NCI-H1417 treated with DMSO at 0.1 percent for 48 hours (cell line): ENCODE results near the gene NEURL2.
"Not testable (repeated sequence)": the region's sequence is repeated elsewhere in the genome, so short reads cannot be mapped to it uniquely, and the experiment has no call there.

Source experiments
- DNase-seq: peaks from one replicate; lab custom pipeline; 2025; lab: John Stamatoyannopoulos, UW

The NEURL2 gene

GRCh38 chr20:45919542-45920399 lies 28.8 kb upstream of the NEURL2 start:
- DNase-seq: no peak

GRCh38 chr20:45918779-45919537 lies 27.9 kb upstream of the NEURL2 start:
- no peak for DNase-seq

DNA sequence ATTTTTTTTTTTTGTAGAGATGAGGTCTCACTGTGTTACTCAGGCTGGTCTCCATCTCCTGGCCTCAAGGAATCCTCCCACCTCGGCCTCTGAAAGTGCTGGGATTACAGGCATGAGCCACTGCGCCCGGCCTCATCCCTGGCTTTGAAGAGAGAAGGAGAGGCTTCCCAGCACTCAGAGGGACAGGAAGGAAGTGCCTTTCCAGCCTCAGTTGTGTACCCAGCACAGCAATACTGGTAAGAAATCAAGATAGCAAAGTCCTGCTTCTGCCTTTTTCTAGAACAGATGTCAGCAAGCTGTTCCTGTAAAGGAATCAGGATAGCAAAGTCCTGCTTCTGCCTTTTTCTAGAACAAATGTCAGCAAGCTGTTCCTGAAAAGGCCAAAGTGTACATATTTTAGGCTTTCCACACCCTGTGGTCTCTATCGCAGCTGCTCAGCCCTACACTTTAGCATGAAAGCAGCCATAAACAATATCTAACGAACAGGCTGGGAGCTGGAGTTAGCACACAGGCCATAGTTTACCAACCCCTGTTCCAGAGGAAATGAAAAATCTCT lies 27.3 kb upstream of the NEURL2 start:
- no peak for DNase-seq

- DNase-seq: no peak
Measured at GRCh38 chr20:45917790-45918141, 26.8 kb upstream of the NEURL2 start.

DNA sequence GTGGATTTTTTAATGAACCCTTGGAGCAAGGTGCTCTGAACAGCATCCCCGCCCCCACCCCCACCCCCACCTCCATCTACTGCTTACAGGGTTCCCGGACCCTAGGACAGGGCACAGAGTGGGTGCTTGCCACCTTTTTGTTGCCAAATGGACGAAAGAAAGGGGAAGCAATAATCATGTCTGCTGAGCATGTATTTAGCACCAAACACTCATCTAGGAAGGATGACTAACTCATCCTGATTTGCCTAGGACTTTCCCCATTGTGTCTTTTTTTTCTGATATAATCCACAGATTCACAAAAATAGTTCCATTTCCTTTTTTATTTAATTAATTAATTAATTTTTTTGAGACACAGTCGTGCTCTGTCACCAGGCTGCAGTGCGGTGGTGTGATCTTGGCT lies 22.1 kb upstream of the NEURL2 start:
- DNase-seq: no peak

- no peak for DNase-seq
Measured at GRCh38 chr20:45912344-45912682, 21.3 kb upstream of the NEURL2 start.

DNA sequence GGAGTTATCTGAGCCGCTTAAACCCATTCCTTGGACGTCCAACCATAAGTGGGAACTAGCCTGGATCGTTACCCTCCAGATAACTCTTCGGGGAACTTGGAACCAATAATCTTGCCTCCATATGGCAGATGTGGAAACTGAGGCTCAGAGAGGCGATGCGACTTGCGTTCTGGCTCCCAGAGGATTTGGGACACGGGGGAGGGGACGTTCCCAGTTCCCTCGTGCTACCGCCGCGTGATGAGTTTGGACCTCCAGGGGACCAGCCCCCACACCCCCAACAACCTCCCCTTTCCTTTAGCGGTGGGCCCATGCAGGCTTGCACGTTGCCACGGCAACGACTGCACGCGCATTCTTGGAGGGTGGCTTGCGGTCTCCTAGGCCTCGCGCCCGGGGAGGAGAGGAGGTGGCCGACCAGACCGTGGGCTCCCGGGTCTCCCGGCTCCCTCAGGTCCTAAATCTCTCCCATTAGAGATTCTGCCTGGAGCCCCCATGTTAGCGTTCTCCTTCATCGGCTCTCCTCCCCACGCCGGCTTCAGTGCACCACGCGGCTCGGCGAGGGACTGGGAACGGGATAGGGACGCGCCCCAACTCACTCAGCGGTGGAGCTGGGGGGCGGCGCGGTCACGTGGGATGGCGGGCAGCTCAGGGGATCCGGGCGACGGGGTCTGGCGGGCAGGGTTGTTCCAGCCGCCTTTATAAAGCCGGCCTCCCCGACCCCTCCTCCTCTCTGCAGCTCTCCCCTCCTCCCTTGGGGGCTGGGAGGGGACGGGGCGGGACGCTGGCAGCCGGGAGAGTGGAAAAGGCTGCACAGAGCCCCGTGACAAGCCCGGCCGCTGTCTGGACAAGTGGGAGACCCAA lies 20.7 kb upstream of the NEURL2 start, which contains the start of gene PLTP:
Gene PLTP, minus strand, starts transcription at position 670 of the 858 bp plus-strand sequence. CDS start 703 bp downstream, outside the sequence.
- DNase-seq: no peak

GRCh38 chr20:45910670-45911485 lies 19.9 kb upstream of the NEURL2 start:
- DNase-seq: no peak

DNA sequence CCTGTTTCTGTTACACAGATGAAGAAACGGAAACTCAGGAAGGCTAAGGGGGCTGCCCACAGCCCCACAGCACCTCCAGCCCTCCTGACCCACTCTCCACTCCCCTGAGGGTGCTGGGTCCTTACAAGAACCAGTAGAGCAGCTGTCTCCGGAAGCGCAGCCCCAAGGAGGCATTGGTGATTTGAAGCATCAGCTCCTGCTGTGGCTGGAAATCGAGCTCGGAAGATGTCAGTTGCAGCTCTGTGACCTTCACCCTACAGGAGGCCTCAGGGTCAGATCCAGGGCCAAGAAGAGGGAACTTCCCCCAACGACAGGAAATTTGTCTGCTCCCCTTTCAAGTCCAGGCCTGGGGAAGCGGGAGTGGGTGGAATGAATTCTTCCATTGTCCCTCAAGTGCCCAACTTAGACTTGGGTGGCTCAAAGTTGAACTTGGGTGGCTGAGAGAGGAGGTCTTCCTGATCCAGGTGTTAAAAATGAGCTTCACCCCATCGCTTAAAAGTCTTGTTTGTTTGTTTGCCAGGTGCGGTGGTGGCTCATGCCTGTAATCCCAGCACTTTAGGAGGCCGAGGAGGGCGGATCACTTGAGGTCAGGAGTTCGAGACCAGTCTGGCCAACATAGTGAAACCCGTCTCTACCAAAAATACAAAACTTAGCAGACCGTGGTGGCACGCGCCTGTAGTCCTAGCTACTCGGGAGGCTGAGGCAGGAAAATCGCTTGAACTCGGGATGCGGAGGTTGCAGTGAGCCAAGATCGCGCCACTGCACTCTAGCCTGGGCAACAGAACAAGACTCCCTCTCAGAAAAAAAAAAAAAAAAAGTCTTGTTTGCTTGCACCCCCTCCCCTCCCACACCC lies 19.0 kb upstream of the NEURL2 start:
- DNase-seq: no peak

DNA sequence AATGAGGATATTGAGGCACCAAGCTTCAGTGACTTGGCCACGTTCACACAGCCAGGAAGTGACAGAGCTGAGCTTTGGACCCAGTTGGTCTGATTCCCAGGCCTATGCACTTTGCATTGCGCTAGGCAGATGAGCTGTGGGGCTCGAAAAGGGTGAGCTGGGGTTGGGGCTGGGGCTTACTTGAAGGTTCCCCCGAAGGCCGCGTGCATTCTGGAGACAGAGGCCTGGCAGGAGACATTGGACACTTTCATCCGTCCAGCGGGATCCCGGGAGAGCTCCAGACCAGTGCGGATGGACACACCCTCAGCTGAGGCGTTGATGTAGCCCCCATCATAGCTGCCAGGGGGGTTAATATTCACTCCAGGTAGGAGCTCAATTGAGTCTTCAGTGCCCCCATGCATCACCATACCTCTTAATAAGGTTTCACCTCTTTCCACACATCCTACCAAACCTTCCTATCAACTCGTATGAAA lies 18.4 kb upstream of the NEURL2 start:
- no peak for DNase-seq

GRCh38 chr20:45908084-45908483 lies 17.1 kb upstream of the NEURL2 start:
- DNase-seq: no peak

DNA sequence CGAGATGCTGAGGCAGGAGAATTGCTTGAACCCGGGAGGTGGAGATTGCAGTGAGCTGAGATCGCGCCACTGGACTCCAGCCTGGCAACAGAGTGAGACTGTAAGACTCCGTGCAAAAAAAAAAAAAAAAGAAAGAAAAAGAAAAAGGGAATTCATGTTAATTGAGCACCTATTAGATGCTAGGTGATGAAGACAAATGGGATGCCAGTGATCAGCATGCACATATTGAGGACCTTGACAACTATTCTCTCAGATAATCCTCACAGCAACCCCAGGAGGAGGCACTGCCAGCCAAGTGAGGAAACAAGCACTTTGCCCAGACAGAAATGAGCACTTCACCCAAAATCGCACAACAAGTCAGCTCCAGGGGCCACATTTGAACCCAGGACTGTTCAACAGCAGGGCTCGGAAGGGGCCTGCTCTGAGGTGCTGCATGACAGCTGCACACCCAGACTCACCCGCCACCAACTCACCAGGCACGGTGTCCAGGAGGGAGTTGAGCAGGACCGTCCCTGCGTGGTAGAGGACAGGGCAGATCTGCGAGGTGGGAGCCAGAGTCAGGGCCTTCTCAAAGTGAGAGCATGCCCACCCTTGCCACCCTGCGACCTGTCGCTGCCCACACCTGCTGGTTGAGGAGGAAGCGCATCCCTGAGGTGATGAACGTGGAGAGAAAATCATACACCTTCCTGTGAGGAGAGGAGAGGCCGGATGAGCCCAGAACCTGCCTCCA lies 16.4 kb upstream of the NEURL2 start:
- no peak for DNase-seq

DNA sequence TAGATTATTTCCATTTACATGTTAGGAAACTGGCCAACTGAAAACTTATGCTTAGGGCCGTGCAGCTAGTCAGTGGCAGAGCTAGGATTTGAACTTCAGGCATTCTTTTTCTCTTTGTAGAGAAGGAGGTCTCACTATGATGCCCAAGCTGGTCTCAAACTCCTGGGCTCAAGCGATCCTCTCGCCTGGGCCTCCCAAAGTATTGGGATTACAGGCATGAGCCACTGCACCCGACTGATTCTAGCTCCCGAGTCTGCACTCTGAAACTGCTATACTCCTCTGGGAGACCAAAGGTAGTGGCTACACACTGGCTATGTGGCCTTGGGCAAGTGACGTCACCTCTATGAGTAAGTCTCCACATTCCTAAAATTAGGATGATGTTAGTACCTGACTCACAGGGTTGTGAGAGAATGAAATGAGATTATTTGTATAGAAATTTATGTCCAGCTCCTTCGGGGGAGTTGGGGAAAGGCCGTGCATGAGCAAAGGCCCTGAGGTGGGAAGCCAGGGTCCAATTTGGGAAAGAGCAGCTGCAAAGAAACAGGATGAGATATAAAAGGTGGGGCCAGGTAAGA lies 14.6 kb upstream of the NEURL2 start:
- DNase-seq: no peak

DNA sequence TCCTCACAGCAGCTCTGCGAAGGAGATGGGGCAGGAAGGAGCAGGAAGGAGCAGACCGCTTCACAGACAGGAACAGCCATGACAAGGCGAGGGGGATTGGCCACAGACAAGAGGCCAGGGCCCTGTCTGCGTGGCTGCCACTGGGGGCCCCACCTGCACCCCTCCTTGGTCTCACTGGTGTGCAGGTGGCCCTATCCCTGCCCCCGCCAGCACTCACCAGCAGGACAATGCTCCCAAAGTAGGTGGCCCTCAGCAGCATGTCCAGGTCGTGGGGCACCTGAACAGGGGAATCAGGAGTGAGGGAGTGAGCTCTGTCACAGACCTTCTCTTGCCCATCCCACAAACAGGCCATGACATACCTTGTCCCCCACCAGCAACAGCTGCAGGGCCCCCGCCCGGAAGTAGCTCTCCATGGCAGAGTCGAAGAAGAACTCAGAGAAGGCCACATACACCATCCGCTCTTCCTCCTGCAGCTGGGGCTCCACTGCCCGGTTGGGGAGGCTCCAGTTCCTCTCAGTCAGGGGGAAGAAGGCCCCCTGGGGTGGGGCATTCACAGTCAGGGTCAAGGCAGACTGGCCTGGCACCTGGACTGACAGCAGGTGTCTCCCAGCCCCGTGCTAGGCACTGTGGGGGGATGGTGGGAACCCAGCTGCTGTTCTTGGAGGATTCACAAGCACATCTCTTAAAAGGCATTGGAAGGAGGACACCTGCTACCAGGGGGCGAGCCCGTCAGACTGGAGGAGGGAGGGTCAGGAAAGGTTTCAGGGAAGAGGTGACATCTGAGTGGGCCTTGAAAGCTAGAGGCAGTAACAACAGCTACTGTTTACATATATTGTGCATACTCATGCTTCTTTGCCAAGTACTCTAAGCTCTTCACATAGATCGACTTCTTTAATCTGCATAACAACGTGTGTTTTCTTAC lies 13.8 kb upstream of the NEURL2 start:
- DNase-seq: no peak

DNA sequence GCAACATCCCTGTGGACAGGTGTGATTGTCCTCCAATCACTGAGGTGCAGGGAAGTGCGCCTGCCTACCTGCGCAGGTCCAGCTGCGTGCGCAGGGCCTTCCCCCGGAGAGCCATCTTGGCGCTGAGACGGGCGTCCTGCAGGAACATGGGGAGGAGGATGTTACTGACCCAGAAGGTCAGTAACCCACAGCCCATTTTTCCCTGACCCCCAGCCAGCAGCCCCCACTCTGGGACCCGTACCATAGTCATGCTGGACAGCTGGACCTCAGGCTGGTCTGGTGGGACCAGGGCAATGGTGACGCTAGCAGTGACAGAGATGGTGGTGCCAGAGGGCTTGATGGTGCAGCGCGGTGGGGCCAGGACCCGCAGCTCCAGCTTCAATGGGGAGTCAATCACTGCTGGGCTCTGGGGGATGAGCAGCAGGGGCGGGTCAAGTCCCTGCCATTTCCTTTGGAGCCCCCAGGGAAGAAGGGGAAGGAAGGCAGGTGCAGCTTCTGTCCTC lies 11.2 kb upstream of the NEURL2 start:
- no peak for DNase-seq

DNA sequence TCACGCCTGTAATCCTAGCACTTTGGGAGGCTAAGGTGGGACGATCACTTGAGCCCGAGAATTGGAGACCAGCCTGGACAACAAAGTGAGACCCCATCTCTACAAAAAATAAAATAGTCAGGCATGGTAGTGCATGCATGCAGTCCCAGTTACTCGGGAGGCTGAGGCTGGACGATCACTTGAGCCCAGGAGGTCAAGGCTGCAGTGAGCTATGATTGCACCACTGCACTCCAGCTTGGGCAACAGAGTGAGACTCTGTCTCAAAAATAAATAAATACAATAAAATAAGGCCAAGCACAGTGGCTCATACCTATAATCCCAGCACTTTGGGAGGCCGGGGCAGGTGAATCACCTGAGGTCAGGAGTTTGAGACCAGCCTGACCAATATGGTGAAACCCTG lies 10.3 kb upstream of the NEURL2 start:
- not testable (repeated sequence) for DNase-seq

DNA sequence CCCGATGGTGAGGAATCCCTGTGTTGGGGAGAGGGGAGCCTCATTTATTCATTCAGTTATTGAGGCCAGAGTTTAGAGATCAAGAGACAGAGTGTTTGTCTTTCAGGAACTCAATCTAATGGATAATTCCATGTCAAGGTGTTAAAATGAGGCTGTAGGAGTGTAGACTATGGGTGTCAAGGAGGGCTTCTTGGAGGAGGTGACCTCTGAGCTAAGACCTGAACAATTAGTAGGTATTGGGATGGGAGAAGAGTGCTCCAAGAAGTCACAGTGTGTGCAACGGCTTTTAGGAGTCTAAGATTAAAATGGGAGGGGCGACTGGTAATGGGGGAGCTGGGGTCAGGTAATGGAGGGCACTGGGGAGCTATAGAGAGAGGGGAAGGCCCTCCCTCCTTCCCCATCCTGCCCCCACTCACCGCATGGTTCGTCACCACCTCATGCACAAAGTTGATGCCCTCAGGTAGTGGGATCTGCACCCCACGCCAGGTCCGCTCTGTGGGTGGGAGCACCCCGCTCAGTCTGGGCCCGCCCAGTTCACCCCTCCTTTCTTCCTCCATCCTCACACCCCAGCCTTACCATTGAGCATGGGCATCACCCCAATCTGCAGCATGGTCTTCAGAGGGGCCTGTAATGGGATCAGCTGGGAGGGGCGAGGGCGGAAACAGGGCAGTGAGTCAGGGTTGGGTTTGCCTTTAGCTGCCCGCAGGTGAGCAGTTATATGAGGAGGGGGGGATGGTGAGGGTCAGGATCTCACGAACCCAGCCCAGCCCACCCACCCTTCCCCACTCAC lies 8.2 kb upstream of the NEURL2 start:
- DNase-seq: no peak
